ENCODE results near the gene DGKZ.
A peak's percentile ranks its signal among the peaks of the same experiment; 100 is the strongest.

DGKZ gene

DNA sequence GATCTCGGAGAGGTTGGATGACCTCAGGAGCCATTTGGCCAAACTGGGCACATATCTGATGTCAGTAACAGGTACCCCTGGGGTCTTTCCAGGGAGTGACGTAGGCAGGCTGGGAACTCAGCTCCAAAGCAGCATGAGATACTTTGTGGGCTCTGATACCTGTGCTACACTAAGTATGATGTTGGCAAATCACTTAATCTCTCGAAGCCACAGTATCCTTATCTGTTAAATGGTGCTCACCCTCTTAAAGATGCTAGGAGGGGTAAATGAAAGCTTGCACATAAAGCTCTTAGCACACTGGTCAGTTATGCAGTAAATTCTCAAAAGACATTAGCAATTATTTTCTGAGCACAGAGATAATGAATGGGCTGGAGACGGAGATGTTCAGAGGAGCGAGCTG lies 17.1 kb upstream of the DGKZ start:
- DNase-seq = no peak

DNA sequence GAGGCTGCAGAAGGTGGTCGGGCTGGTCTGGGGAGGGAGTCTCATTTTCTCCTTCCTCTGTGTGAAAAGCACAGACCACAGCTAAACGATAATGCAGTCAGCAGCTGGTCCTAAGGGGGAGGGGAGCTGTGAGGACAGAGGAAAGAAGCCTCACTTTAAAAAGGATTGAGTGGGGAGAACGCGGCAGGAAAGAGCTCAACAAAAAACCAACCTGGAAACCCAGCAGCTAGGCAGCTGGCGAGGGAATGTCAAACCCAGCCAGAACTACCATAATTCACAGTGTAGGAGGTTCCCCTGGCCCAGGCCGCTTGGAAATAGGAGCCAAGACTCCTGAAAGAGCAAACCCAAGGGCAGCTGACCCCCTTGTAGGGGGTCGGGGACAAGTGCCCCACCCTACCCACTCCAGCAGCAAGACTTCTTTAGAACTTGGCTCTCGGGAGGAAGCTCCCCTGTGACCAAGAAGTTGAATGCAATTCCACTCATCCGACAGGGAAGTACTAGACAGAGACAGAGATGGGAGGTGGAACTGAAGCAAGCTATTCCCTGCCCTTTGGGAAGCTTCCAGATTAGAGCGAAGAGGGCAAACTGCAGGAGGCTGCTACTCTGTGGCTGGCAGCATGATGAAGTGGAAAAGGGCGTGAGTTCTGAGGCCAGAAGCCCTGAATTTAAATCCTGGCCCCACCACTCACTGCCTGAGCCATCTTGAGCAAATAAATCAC lies 16.5 kb upstream of the DGKZ start:
- DNase-seq = no peak

DNA sequence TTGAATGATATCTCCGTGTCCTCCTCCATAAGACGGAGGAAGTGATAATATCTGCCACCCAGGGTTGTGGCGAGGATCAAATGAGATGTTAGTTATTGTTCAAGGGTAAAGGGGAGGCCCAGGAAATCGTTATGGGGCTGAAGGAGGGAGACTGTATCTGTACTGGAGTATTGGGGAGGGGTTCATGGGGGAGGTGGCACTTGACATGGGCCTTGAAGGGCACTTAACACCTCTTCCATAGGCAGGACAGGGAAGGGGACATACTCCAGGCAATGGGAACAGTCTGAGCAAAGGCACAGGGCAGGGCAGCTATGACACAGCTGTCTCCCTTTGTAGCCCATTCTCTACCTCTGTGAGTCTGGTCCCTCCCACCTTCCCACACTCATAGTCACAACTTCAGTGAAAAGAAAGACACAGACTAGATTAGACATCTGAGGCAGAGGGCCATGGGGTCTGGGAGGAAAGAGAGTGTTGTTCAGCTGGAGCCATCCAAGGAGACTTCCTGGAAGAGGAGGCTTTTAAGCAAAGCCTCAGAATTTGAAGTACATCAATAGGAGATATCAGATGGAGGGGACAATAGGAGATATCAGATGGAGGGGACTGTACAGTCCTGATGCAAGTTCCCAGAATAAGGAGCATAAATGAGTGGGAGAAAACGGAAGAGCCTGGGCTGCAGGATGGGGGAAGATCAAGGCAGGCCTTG lies 15.8 kb upstream of the DGKZ start:
- DNase-seq = no peak

DNA sequence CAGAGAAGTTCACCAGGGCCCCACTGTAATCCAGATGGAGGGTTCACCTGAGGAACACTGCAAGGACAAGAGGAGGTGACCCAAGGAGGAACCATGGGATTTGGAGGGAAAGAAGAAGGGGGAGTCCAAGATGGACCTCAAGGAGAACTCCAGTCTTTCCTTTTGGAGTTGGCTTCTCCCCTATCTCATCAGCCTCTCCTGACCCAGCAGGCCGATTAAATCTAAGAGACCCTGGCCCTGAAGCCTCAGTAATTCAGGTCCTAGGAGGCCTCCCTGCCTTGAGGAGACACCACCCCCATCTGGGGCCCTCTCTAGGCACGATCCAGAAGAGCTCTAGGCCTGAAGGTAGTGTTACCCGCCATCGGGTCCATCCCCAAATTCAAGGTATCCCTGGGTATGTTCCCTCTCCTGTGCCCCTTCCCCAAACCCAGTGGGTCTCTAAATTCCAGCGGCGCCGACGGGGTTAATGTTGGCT lies 15.1 kb upstream of the DGKZ start:
- no peak for DNase-seq

DNA sequence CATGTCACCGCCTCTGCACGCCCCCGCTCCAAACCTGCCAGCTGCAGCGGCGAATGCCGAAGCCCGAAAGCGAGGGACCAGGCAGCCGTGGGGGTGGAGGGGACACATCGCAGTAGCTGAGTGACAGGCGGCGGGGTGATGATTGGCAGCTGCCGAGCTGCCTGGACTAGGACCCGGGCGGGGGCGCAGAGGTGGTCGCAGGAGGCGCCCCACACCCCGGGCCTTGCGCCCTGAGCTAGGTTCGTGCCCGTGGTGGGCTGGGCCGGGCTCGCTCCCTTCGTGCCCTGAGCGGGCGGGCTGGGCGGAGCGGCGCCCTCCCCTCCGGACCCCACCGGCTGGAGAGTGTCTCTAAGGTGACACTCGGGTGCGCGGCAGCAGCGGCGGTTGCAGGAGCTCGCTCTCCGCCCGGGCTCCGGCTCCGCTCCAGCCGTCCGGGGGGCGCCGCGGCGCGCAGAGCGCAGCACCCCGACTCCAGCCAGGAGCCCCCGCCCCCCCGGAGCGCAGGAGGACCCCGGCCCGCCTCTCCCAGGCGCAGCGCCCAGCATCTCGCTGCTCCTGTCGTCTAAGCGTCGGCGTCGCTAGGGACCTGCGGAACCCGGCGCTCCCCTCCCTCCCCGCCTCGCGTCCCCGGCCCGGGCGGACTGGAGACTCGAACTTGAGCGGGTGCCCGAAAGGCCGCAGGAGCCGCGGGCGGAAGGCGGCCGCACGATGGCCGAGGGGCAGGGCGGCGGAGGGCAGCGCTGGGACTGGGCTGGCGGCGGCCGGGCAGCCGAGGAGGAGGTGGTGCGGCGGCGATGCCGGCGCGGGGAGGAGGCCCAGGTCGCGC lies 14.5 kb upstream of the DGKZ start:
- DNase-seq = no peak

DNA sequence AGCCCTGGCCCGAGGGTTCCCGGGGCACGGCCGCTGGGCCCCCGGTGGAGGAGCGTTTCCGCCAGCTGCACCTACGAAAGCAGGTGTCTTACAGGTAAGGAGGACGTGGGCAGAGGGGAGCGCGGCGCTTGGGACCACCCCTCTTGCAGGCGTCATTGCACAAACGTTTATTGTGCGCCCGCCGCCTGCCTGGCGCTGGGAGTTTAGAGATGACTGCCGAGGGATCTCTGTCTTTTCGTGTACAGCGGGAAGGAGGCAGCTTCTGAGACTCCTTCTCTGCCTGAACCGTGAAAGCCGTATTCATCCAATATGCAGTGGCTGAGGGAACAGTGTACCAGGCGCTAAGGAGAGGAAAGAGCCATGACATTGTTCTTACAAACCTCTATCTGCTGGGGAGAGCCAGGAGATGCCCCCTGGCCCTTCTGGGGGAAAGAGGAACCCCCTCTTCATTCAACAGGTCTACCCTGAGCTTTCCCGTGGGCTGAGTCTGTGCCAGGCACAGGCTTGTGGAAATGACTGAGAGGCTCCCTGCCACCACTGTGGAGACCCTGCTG lies 13.8 kb upstream of the DGKZ start:
- no peak for DNase-seq

DNA sequence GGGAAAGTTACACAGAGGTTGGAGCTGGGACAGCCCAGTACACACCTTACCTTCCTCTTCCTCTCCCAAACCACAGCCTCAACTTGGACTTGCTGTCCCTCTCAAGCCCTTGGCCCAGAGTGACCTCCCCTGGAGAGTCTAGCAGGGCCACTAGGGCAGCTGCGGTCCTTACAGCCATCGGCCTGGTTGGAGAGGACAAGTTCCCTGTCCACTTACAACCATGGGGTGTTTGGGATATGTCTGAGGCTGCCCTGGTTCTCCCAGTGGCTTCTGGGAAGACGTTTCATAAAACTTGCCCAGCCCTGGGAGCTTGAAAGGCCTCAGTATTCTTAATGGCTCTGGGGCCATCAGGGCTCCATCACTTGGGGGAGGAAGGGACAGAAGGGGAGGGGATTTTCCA lies 13.1 kb upstream of the DGKZ start:
- DNase-seq = no peak

DNA sequence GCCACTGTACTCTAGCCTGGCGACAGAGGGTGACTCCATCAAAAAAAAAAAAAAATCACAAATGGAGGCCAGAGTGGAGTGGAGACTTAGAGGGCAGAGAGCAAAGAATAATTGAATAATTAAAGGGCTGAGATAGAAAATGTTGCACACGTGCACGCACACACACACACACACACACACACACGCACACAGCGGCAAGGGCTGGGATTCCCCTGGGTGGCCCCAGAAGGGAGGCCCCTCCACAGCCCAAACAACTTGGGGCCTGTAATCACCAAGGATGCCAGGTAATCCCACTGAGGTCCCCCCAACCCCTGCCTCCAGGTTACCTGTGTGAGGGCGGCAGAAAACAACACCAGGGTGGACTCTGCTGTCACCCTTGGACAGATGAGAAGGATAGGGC lies 12.0 kb upstream of the DGKZ start:
- no peak for DNase-seq

DNA sequence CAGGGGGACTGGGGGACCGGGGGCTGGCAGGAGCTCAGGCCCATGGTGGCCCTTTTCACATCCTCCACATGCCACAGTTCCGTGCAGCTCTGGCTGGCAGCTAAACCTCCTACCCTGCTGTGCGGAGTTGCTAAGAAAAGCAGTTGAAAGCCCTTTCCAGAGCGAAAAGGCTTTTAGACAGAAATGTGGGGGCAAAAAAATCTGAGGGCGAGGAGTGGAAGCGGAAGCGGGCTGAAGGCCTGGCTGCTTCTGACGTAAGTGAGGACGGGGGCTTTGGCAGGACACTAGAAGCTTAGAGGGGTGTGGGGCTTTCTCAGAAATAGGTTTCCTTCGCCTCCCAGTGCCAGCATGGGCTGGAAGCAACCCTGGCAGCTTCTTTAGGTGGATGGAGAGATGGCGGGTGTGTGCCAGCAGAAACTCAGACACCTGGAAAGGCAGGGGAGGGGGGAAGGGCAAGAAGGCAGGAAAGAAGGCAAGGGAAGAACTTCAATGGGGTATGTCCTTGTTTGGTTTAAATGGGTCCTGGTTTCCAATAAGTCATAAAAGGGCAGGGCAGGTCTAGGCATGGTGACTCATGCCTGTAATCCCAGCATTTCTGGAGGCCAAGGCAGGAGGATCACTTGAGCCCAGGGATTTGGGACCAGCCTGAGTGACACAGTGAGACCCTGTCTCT lies 11.2 kb upstream of the DGKZ start:
- DNase-seq = no peak

DNA sequence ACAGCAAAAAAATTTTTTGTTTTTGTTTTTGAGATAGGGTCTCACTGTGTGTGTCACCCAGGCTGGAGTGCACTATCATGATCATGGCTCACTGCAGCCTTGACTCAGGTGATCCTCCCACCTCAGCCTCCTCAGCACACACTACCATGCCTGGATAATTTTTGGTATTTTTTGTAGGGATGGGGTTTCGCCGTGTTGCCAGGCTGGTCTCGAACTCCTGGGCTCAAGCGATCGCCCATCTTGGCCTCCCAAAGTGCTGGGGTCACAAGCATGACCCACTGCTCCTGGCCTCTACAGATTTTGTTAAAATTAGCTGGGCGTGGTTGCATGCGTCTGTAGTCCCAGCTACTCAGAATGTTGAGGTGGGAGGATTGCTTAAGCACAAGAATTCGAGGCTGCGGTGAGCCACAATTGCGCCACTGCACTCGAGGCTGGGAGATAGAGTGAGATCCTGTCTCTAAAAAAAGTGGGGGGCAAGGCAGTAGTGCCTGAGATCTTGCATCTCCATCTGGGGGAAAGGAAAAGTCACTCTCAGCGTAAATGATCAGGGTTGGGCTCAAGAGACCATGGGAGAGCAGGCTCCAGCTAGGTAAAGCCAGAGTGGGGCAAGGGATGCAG lies 10.6 kb upstream of the DGKZ start:
- DNase-seq = no peak

DNA sequence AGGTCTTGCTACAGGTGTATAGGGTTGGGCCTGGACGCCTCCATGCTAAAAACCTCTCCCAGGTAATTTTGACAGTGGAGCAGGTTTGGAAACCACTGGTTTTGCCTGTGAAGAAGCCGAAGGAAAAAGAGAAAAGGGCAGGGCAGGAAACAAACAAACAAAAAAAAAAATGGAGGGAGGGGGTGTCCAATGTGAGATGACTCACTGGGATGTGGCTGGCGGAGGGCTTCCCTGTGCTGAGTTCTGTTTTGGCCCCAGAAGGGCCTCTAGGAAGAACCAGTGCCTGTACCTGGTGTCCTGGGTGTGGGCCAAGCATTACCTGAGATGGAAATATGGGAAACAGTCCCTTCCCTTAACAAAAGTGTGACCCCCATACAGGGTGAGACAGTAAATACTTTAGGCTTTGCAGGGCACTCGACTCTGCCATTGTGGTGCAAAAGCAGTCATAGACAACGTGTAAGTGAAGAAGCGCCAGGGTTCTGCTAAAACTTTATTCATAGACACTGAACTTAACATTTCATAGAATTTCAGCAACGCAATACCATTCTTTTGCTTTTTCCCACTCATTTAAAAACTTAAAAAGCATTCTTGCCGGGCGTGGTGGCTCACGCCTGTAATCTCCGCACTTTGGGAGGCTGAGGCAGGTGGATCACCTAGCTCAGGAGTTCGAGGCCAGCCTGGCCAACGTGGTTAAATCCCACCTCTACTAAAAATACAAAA lies 9.5 kb upstream of the DGKZ start:
- DNase-seq = no peak

DNA sequence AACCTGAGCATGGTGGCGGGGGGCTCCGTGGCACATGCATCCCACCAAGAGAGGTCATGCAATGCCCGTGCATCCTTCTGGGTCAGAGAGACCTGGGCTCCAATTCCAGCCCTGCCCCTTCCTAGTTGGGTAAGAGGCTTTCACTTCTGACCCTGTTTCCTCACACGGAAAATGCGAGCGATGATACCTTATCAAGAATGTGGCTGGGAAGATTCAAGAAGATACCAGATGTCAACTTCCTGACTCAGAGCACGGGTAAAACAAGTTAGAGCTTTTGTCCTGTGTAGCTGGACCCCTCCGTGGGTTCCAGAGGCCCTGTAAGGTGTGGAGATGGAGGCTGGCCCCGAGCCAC lies 8.7 kb upstream of the DGKZ start:
- DNase-seq = no peak

DNA sequence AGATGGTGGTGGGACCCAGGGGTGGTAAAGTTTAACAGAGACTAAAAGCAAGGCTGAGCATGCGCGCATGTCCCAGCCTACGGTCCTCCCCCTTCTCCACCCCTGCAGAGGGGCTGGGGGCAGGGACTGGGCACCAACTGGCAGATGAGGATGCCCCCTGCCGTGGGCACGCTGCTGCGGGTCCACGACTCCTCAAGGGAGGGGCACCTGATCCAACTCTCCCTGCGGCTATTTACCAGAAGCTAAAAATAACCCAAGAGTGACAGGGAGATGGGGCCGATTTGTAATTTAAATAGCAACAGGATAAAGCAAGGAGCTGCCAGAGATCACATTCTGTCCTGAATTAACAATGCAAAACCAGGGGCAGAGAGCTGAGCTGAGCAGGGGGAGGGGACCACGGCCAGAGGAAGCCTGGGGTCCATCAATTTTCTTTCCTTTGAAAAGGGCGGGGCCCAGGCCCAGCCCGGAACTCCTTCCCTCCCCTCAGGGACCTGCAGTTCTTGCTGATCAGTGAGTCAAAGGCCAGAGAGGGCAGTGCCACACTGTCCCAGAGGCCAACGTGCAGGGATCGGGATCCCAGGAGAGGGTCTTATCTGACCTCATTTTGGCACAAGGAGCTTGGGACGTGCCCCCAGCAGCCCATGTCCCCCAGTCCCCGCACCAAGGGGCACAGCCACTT lies 8.1 kb upstream of the DGKZ start:
- DNase-seq = peak; percentile 43

DNA sequence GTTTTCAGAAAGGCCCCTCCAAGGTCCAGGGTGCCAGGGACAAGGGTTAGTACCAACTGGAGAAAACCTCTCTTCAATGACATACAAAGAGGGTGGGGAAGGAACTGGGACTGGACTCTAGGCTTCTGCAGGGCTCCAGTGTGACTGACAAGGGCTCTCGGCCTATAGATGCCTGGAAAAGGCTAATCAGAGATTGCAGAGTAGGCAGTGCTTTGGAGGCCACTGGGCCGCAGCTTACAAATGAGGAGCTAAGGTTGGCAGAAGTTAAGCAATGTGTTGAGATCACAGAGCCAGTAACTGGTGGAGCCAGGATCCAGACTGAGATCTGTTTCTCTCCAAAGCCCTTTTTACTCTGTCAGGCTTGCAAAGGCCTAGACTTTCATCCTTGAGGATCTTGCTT lies 7.4 kb upstream of the DGKZ start:
- no peak for DNase-seq

DNA sequence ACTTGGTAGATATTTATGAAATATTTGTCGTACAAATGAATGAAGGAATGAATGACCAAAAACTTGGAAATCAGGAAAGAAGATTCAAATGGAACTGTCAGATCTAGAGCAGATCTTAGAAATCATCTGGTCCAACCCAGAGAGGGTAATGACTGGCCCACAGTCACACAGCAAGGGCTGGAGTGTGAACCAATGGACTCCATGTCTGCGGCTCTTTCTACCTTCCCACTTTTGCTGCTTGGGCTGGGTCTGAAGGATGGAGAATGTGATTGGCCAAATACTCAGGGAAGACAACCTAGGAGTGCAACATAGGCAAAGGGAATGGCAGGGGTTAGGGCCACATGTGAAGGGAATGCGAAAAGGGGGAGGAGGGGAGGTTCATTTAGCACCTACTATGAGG lies 5.8 kb upstream of the DGKZ start:
- no peak for DNase-seq

DNA sequence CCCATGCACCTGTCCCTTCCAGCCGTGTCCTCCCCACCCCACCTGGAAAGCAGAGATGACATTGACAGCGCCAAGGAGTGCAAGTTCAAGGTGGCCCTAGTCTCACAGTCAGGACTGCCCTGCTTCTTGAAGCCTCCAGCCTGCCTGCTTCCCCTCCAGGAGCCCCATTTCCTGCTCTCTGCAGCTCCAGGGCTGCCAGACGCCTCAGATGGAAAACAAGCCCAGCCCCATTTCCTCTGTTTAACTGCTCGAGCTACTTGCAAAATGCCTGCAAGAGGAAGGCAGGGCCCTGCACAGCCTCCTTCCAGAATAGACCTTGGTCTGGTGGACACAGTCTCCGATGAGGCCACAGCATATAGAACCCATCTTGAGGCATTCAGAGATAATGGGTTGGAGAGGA lies 5.0 kb upstream of the DGKZ start:
- no peak for DNase-seq

DNA sequence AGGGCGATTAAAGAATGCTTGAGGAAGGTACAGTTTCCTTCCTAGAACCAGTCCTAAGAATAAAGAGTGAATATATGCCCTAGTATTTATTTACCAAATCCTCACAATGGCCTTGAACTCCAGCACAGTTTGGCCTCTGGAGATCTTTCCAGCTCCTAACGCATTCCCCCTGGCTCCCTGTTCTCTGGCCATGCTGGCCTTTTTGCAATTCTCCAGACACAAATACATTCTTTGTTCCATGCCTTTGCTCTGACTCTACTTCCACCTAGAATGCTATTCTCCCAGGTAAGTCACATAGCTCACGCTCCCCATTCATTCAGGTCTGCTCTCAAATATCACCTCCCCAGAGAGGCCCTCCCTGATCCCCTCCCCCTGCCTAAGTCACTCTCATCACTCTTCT lies 3.7 kb upstream of the DGKZ start:
- no peak for DNase-seq

DNA sequence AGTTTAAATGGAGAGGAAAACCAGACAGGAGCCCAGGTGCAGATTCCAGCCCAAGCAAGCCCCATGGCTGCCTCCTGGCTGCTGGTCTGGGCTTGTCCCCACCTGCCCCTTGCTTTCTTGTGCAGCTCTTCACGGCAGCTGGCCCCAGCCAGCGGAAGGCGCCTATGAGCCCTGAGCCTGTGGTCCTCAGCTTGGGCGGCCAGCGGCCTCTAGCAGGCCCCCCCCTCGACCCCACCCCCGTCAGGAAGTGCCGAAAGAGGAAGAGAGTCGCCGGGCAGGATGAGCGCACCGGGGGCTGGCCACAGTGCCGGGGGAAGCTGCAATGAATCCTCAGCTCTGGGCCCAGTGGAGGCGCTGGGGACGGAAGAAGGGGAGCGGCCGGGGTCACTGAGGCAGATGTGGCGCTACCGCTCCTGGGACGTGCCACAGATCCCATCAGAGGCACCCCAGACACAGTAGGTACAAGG lies 2.1 kb upstream of the DGKZ start:
- peak; percentile 67 for DNase-seq

DNA sequence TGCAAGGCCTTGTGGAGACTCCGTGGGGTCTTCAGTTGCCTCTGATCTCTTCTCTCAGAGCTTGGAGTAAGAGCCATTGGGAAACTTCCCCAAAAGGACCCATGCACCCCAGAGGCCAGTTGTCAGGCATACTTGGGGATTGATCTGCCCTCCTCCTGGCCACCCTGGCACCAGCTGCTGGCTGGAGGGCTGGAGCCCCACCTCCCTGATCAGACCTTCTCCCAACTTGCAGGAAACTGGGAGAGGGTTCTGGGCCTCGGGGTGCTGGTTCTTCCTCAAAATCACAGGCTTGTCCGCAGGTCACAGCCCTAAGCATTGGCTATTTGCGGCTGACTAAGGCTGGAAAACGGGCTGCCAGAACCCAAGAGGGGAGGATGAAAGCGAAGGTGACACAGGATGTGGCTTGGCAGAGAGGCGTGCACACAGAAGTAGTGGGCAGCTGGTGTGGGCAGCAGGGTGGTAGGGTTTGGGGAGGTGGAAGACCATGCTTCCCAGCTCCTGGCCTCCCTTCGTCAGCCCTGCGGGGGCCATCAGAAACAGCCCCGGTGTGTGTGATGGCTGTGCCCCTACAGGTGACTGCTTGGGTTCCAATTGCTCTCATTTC lies 1.3 kb upstream of the DGKZ start:
- no peak for DNase-seq

DNA sequence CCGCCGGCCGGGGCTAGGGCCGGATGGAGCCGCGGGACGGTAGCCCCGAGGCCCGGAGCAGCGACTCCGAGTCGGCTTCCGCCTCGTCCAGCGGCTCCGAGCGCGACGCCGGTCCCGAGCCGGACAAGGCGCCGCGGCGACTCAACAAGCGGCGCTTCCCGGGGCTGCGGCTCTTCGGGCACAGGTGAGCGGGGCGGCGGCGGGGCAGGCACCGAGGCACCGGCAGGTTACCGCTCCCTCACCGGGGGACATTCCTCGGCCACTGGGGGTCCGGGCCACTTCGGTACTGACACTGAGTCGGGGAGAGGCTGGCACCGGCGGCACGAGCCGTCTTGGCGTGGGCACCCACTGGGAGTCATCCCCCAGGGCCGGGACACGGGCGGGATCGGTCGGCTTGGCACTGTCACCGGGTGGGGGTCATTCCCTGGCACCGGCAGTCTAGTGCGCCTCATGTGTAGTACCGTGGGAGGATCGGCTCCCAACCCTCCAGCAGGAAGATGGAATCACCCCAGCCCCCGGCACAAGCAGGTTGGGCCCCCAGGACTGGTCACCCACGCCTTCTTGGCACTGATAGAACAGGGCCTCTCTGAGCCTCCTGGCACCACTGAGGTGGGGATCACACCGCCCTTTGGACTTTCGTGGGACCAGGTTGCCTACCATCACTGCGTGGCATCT lies 511 bp downstream of the DGKZ start:
- DNase-seq = no peak

Data from NCI-H2171 (cell line).